GM12865 (cell line): Measurements from ENCODE around the gene GCKR.

ENCODE experiments used
- DNase-seq: peaks from one replicate; pipeline ENCODE4 v3.0.0; 2010; ENCODE audit warnings: low read depth
- H3K4me3 ChIP-seq: 2 replicates; pipeline ENCODE4 v1.5.1; 2011; ENCODE audit warnings: mild to moderate bottlenecking, low read depth, low read length, control low read depth
- CTCF ChIP-seq: IDR thresholded peaks from 2 replicates; pipeline ENCODE4 v1.5.1; 2011; ENCODE audit warnings: low read length, control low read depth, low read depth, inconsistent platforms; ENCODE audit not compliant: insufficient read depth; ENCODE audit errors: missing control alignments

GCKR gene

GRCh38 chr2:27571197-27571596 is 74.6 kb downstream of the GCKR start:
- no peak for DNase-seq
- no peak overlapping the region for H3K4me3 ChIP-seq

GRCh38 chr2:27571681-27572080 is 75.0 kb downstream of the GCKR start:
- TF ChIP-seq CTCF: no peak
- no peak for DNase-seq
- H3K4me3 ChIP-seq: no peak overlapping the region

More at GRCh38 chr2:27571197-27571596, 74.6 kb downstream of the GCKR start:
- TF ChIP-seq CTCF: no peak

GRCh38 chr2:27572439-27572838 is 75.8 kb downstream of the GCKR start:
- DNase-seq: no peak
- no peak overlapping the region for H3K4me3 ChIP-seq
- TF ChIP-seq CTCF: no peak

GRCh38 chr2:27572998-27573429 is 76.4 kb downstream of the GCKR start:
- DNase-seq: no peak
- TF ChIP-seq CTCF: no peak
- no peak overlapping the region for H3K4me3 ChIP-seq
